ENCODE data around the gene CYB561A3. TPM values are rescaled to one million over a fixed set of nuclear protein-coding genes. Genes with fewer than 3 reads are reported as not detected.

The CYB561A3 gene
- total RNA-seq, 2 donors from 2014 or later, result 64.2 to 88.5 TPM

- H3K9me3 ChIP-seq, result no peaks in the 10 kb centered on the region
- no peak for DNase-seq
- no peaks in the 10 kb centered on the region for H3K4me1 ChIP-seq
- no peak overlapping the region for H3K4me3 ChIP-seq
- no peaks in the 10 kb centered on the region for H3K36me3 ChIP-seq
- intact Hi-C loops (cut with DNase I), result no loop called here
- no peak overlapping the region for H3K9ac ChIP-seq (ENCODE audit: low read depth in 2 of 2, low read length in 2 of 2)
- no peak overlapping the region for H3K27ac ChIP-seq
- TF ChIP-seq CTCF (IDR thresholded peaks at IDR 0.05), result no peak
- H3K27me3 ChIP-seq, result no peaks in the 10 kb centered on the region
Observed at GRCh38 chr11:61337706-61338470, 23.8 kb downstream of the CYB561A3 start.

DNA sequence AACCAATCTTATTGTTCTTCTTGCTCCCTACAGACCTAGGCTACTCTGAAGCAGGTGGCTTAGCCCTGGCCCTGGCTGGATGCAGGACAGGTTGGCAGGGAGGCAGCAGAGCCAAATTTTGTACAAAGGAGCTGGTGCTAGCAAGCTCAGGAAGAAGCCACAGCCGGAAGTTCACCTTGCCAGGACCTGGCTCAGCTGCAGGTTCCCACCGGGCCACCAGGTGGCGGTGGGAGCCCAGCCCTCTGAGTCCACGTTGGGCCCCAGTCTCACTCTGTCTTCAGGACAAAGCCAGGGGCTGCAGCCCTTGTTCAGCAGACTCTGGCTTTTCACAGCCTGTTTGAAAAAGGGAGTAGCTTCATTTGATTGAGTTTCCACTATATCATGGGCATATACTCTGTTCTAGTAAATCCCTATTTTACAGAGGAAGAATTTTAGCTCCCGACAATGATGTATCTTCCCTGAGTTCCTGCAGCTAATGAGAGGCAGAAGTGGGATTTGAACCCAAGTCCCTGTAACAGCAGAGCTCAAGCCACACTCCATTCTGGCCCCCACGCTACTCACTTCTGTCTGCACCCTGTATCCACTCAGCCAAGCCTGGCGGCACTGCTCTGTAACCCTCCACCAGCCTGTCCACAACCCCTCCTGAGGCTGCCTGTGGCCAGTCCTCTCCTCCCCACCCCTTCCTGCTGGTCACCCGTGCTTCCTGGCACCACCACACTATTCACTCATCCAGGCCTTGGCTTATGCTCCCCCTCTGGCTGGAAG is 25.3 kb downstream of the CYB561A3 start:
- no peaks in the 10 kb centered on the region for H3K9me3 ChIP-seq
- no peak overlapping the region for H3K4me3 ChIP-seq
- peak overlapping the region; percentile 73 for H3K27ac ChIP-seq
- H3K9ac ChIP-seq (ENCODE audit: low read depth in 2 of 2, low read length in 2 of 2), result peak overlapping the region; percentile 48
- H3K4me1 ChIP-seq, result peaks cover 7% of the 10 kb centered on the region
- TF ChIP-seq CTCF (IDR thresholded peaks at IDR 0.05), result peak; percentile 100
- no peaks in the 10 kb centered on the region for H3K36me3 ChIP-seq
- no peaks in the 10 kb centered on the region for H3K27me3 ChIP-seq
- peak; percentile 84 for DNase-seq
- intact Hi-C loops (cut with DNase I), result loop anchor here (1.0 kb wide), 1 partner anchor 49 kb away; no protein-coding TSS in a partner anchor

GRCh38 chr11:61335355-61335710 is 26.3 kb downstream of the CYB561A3 start:
- no peak overlapping the region for H3K27ac ChIP-seq
- H3K4me3 ChIP-seq, result no peak overlapping the region
- H3K9me3 ChIP-seq, result no peaks in the 10 kb centered on the region
- DNase-seq, result no peak
- TF ChIP-seq CTCF (IDR thresholded peaks at IDR 0.05), result no peak
- peak overlapping the region in 1 of 2 donors; percentile 27 for H3K9ac ChIP-seq (ENCODE audit: low read depth in 2 of 2, low read length in 2 of 2)
- peaks cover 7% of the 10 kb centered on the region for H3K4me1 ChIP-seq
- no peaks in the 10 kb centered on the region for H3K27me3 ChIP-seq
- no peaks in the 10 kb centered on the region for H3K36me3 ChIP-seq
- intact Hi-C loops (cut with DNase I), result no loop called here

DNA sequence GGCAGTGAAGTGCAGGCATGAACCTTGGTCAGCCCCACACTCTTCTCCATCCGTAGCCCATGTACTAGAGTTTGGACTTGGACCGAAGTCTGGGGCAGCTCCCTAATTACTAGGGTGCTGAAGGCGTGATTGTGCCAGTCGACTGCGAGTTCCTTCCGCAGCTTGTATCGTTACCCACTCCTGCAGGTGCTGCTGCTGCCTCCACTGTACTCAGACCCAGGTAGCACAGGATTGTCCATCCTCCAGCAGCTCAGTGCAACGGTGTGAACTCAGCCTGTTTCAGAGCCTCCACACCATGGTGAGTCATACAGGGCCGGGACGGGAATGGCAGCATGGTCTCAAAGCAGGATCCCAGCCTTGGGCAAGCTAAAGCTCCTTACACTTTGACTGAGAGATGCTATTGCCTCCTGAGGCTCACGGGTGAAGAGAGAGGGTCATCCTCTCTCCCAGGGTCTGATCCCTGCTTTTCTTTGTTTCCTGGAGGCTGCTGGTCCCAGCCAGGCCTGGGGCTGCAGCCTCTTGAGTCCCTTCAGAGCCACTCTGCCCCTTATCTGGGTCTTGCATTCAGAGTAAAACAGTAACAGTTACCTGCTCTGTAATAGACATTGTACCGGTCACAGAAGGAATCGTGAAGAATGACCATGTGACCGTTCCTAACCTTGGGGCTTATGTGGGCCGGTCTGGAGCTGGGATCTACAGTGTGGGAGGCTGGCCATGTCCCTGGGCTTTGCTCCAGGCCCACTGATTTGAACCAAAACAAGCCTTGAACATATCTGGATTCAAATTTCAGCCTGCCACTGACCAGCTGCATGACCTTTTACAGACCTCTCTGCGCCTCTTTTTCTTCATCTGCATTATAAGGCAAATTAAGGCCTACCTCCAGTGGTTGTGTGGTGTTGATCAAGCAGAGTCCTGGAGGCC is 27.0 kb downstream of the CYB561A3 start:
- H3K9ac ChIP-seq (ENCODE audit: low read depth in 2 of 2, low read length in 2 of 2), result no peak overlapping the region
- H3K27ac ChIP-seq, result no peak overlapping the region
- peaks cover 7% of the 10 kb centered on the region for H3K4me1 ChIP-seq
- no peaks in the 10 kb centered on the region for H3K36me3 ChIP-seq
- intact Hi-C loops (cut with DNase I), result no loop called here
- H3K9me3 ChIP-seq, result no peaks in the 10 kb centered on the region
- no peak overlapping the region for H3K4me3 ChIP-seq
- no peak for DNase-seq
- no peak for TF ChIP-seq CTCF (IDR thresholded peaks at IDR 0.05)
- H3K27me3 ChIP-seq, result no peaks in the 10 kb centered on the region

All from colonic mucosa (tissue), 4 donors.